Epidermal melanocyte (primary cell): ENCODE measurements around the gene ITPA.
A peak's percentile ranks its signal among the peaks of the same experiment; 100 is the strongest.

Source experiments
- DNase-seq: peaks from one replicate; pipeline ENCODE4 v3.0.0; 2011; ENCODE audit warnings: low spot score; ENCODE audit not compliant: insufficient read length

ITPA gene

DNA sequence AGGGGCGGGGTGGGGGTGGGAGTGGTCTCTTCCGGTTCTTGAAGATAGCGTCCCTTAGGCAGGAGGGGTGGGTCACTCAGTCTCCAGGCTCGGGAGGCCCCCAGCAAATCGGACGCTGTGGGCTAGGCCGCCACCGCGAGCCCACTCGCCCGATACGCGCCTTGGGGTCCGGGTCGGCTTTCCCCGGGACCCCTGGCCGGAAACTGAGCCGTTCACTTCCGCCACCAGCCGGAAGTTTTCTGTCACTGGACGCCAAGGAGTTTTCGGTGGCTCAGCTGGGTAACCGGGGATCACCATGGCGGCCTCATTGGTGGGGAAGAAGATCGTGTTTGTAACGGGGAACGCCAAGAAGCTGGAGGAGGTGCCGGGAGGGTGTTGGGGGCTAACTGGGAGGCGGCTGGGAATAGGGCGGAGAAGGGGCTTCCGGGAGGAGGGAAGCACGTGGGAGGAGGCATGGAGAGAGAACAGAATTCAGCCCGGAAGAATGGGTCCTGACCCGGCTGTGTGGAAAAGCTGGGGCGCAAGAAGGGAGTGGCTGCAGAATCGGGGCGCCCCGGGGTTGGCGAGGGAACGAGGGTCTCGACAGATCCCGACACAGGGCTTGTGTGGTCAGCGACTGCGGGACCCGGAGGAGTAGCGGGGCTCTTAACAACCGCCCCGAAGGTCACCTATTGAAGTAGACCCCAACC lies at the start of gene ITPA:
Gene ITPA, plus strand, starts transcription at position 242 of the 689 bp plus-strand sequence. Its CDS starts 54 bp downstream, at position 296.
- DNase-seq = peak; percentile 56

GRCh38 chr20:3160418-3160817 lies 48.9 kb upstream of the ITPA start:
- DNase-seq = no peak

DNA sequence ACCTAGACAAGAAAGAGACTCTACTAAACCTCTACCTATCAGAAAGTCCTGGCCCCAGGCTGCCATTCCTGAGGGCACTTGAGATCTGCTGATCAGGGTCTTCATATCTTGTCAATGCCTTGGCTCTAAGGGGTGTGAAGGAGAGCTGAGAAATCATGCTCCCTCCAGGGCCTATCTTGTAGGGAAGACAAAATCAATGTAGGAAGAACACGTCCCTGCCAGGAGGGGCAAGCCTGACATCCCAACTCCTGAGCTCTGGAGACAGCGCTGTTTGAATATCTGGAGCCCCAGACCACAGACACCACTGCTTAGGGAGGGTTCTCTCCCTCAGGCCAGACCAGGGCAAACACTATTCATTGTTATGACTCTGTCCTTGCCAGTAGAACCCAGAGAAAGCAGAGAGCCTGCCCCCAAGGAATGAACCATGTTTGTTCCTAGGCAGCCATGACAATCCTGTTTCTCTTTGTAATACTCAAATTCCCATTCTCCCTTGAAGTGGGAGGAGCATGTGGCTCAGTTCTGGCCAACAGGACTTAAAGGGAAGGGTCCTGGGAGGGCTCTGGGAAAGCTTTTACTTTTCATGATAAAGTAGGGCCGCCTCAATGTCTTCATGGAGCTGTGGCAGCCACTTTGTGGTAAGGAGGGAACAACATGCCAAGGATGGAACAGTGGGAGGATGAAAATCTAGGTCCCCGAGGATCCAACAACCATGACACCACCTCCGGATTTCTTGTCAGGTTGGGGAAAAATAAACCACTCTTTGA lies 47.8 kb upstream of the ITPA start:
- no peak for DNase-seq

DNA sequence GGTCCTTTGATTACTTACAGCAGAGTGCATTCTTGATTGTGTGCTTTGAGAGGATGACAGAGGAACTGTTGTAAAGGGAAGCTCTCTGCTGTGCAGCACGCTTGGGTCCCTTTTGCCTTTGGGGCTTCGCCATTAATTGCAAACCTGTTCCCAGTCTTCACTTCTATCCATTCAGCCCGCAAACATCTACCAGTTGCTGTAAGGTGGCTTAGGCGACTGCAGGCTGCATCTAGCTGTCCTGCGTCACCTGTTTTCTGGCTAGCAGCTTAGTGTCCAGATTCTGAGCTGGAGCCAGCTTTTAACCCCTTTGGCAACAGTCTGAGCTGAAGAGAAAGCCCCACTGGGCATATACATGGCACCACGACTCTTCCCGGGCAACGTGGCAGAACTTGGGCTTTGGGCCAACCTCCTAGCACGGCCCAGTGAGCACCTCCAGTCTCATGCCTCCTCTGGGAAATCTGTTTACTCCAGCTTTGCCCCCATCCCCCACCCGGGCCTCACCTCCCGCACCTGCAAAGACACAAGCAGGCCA lies 47.2 kb upstream of the ITPA start:
- no peak for DNase-seq

DNA sequence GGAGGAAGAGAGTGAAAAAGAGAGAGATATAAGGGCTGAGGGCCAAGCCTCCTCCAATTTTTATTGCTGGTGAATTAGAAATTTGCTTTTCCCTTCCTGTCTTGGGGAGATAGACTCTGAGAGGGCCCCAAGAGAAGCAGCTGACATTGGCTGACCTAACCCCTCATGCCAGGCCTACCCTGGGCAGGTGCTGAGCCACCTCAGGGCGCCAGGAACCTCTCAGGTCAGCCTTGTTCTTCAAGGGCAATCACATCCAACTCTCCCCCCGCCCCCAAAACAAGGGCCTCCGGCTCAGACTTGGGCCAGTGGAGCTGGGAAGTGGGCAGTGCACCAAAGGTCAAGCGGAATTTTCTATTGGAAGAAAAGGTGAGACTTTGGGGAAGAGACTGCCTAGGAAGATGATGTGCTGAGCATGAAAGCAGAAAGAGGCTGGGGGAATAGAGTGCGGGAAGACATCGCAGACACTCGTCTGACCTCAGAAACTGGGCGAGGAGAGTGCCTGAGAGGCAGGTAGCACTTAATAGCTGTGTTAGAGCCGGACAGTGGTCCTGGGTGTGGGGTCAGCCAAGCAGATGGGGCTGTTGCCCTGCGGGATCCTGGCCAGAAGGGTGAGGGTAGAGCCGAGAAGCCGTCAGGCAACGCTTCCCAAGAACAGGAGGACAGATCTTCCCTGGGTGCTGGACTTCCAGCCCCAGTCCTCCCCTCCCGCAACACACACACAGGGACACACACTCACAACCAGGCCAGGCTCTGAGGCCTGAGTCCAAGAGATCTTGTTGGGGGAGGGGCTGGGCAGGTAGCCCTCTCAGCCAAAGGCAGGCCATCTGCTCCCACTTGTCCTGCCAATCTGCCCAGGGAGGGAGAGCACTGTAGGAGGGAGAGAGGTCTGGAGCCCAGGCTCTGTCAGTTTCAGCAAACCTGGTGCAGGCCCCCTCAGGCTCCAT lies 45.9 kb upstream of the ITPA start:
- no peak for DNase-seq

- no peak for DNase-seq
Measured at GRCh38 chr20:3164043-3164762, 45.1 kb upstream of the ITPA start.

DNA sequence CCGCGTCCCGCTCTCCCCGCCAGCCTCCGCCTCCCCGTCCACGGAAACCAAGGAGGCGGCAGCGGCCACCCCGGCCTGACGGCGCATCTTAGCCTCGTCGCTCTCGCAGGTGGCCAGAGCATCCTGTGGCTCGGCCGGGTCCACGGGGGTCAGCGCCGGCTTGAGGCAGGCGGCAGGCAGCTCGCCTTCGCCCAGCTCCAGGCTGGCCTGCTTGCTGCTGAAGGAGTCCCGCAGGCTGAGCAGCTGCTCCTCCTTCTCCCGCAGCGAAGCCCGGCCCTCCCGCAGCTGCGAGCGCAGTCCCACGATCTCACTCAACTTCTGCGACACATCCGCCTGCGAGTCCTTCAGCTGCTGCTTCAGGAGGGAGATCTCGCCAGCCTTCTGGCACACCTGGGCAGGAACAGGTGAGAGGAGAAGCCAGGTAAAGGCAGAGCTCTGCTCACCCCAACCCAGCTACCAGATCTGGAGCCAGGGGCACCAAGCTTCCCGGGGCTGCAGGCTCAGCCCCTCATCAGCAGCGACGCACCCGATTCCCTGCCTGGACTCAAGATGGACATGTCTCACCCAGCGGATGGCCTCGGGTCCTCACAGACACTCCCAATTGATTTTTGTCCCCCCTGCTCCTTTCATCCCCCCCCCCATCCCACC lies 44.4 kb upstream of the ITPA start:
- DNase-seq = no peak

DNA sequence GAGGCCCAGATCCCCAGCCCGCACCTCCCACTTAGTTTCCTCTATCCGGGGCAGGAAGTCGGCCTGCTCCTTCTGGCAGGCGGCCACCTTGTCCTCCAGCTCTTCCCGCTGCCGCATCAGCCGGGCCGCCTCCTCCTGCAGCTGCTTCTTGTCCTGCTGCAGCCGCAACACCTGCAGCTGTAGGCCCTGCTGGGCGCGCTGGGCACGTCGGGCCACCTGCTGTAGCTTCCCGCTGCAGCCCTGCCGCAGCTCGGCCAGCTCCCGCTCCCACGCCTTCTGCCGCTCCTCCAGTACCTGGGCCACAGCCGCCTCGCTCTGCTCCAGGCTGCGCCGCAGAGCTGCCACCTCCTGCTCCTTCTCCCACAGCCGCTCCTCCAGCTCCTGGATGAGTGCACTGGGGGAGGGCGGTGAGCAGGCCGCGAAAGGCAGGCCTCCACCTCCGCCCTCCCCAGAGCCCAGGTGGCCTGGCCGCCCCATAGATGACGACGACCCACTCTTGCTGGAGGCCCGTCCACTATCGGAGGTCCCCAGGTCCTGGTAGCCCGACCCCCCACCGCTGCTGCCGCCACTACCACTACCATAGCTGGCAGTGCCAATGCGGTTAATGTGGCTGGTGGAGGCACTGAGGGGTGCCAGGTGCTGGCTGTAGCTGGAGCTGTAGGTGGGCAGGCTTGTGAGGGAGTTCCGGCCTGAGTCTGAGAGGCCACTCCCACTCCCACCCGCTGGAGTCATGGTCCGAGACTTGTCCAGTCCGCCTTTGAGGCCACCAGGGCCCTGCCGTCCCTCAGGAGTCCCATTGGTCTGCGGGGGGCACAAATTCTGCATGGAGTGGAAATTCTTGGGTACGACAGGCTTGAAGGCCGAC lies 43.6 kb upstream of the ITPA start:
- peak; percentile 33 for DNase-seq

DNA sequence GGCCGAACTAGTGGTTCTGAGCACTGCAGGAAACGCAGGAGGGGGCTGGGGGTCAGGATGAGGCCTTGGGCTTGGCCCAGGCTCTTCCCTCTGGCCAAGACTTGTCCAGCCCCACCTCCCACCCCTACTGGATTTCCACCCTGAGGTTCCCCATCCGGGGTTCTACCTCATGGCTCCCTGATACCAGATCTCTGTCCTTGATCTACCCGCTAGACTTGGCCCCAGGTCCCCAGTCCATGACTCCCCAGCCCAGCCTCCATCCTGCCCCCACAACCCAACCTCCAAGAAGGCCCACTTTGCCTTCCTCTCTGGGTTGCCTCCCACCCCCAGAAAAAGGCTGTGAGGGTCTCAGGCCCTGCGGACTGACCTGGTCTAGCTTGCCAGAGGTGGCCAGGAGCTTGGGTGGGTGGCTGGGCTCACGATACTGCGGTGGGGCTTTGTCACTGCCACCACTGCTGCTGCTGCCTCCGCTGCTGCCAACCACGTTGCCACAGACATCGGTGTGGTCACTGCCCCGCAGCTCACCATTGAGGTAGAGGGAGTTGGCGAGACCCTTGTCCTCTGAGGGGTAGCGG lies 42.9 kb upstream of the ITPA start:
- DNase-seq = peak; percentile 3

DNA sequence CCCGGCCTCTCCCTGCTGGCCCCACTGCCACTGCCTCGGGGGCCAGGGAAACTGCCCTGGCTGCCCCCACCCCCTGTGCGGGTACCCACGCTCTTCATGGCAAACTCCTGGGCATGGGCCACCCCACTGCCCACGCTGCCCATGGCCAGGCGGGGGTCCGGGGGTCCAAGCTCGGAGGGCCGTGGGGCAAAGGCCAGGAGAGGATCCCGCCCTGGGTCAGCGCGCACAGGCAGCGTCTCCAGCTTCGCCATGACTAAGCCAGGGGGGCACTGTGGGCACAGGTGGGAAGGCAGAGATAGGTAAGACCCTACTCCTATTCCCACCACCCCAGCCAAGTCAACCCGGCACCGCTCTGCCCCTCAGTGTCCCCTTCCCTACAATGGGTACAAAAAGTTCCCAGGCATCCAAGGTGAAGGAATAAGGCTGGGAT lies 42.4 kb upstream of the ITPA start:
- peak; percentile 3 for DNase-seq

- DNase-seq = no peak
Measured at GRCh38 chr20:3167738-3168078, 41.6 kb upstream of the ITPA start.

DNA sequence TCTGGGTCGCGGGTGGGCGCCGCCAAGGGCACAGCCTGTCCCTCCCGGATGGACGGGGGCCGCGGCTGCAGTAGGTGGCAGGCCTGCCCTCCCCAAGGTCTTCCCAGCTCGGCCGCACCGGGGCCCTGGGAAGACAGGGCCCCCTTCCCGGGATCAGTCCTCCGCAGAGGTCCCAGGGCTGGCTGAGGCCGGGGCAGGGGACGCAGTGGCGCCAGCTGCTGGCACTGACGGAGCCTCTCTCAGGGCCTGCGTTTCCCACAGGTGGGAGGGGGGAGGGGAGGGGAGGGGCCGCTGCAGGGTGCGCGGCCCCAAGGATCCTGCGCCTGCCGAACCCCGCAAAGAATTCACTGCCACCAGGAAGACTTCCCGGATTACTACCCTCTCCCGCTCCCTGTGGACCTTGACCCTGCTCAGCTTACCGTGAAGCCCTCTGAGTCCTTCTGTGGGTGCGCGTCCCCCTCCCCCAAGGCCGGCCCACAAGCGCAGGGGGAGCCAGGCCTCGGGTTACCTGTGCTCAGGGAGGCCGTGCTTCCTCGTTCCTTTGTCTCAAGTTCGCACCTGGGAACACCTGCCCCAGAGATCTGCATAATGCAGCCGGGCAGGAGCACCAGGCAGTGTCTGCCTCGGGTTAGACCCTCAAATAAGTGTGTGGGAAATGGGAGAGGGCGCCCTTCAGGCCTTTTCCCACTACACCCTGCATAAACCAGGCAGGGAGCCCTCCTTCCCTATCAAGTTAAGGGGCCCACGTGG lies 41.0 kb upstream of the ITPA start:
- peak; percentile 14 for DNase-seq

- no peak for DNase-seq
Measured at GRCh38 chr20:3168829-3169590, 40.3 kb upstream of the ITPA start.

- DNase-seq = no peak
Measured at GRCh38 chr20:3171391-3172125, 37.7 kb upstream of the ITPA start.

GRCh38 chr20:3172126-3172932 lies 37.0 kb upstream of the ITPA start:
- peak; percentile 17 for DNase-seq
